Liver (tissue), 9 donors: ENCODE results near the gene COPS9. TPM values are rescaled to one million over a fixed set of nuclear protein-coding genes. Genes with fewer than 3 reads are reported as not detected.

Experiments
- DNase-seq: peaks from one replicate; pipeline ENCODE4 v3.0.0-alpha.2; 2017; ENCODE audit warnings: low spot score
- H3K27ac ChIP-seq, 2 donors: one replicate each; pipeline ENCODE4 v1.7.0; 2013; ENCODE audit warnings: inconsistent platforms in 2 of 2, low read length in 2 of 2, control low read depth in 1 of 2, low read depth in 1 of 2, mild to moderate bottlenecking in 1 of 2
- H3K27me3 ChIP-seq, 4 donors: one replicate each; pipeline versions ENCODE4 v1.6.1 to v1.7.0; 2013; ENCODE audit warnings: low read length in 3 of 4, inconsistent platforms in 1 of 4, mild to moderate bottlenecking in 1 of 4, moderate library complexity in 1 of 4; ENCODE audit not compliant: control insufficient read depth in 4 of 4, insufficient read depth in 4 of 4
- H3K36me3 ChIP-seq, 4 donors: one replicate each; pipeline versions ENCODE4 v1.6.1 to v1.7.0; 2013; ENCODE audit warnings: low read length in 3 of 4, mild to moderate bottlenecking in 3 of 4, low read depth in 1 of 4, moderate library complexity in 1 of 4; ENCODE audit not compliant: control insufficient read depth in 4 of 4, insufficient read depth in 3 of 4
- H3K4me1 ChIP-seq, 4 donors: one replicate each; pipeline versions ENCODE4 v1.6.1 to v1.7.0; 2013; ENCODE audit warnings: low read length in 3 of 4, mild to moderate bottlenecking in 3 of 4, moderate library complexity in 1 of 4; ENCODE audit not compliant: control insufficient read depth in 4 of 4, insufficient read depth in 4 of 4
- H3K4me3 ChIP-seq, 3 donors: one replicate each; pipeline versions ENCODE4 v1.6.1 to v1.7.0; 2013; ENCODE audit warnings: low read length in 3 of 3, control low read depth in 1 of 3, low read depth in 1 of 3, mild to moderate bottlenecking in 1 of 3
- H3K9ac ChIP-seq, 2 donors: one replicate each; pipeline ENCODE4 v1.7.0; 2013; ENCODE audit warnings: low read length in 2 of 2, mild to moderate bottlenecking in 2 of 2, moderate library complexity in 2 of 2, control low read depth in 1 of 2, low read depth in 1 of 2
- H3K9me3 ChIP-seq, 4 donors: one replicate each; pipeline versions ENCODE4 v1.6.1 to v1.7.0; 2013; ENCODE audit warnings: low read length in 3 of 4; ENCODE audit not compliant: control insufficient read depth in 4 of 4
- CTCF ChIP-seq: fragments of 150-350 bp; IDR thresholded peaks from 2 replicates; pipeline ENCODE4 v1.5.1; 2017; ENCODE audit warnings: improper control_type of control experiment, low read depth, low read length; ENCODE audit not compliant: missing input control
- EGR1 ChIP-seq, 2 donors: IDR thresholded peaks; 2 replicates each; pipeline ENCODE4 v1.6.1; 2016 to 2018; ENCODE audit warnings: antibody characterized with exemption in 2 of 2, low read depth in 2 of 2
- FOXA1 ChIP-seq: IDR thresholded peaks from 2 replicates; pipeline ENCODE4 v1.6.1; 2016; ENCODE audit warnings: antibody characterized with exemption
- GABPA ChIP-seq, 2 donors: IDR thresholded peaks in 1 of 2; conservative IDR thresholded peaks in 1 of 2; 2 replicates each; pipeline ENCODE4 v1.6.1; 2016; ENCODE audit warnings: antibody characterized with exemption in 2 of 2, mild to moderate bottlenecking in 1 of 2, moderate library complexity in 1 of 2
- HNF4A ChIP-seq, 2 donors: conservative IDR thresholded peaks; 2 replicates each; pipeline ENCODE4 v1.6.1; 2016; ENCODE audit warnings: antibody characterized with exemption in 2 of 2, mild to moderate bottlenecking in 2 of 2
- HNF4G ChIP-seq: IDR thresholded peaks from 2 replicates; pipeline ENCODE4 v1.6.1; 2016; ENCODE audit warnings: antibody characterized with exemption
- MAX ChIP-seq: IDR thresholded peaks from 2 replicates; pipeline ENCODE4 v1.6.1; 2016; ENCODE audit warnings: antibody characterized with exemption
- NR2F2 ChIP-seq: IDR thresholded peaks from 2 replicates; pipeline ENCODE4 v1.6.1; 2016; ENCODE audit warnings: antibody characterized with exemption
- RAD21 ChIP-seq, 2 donors: IDR thresholded peaks; 2 replicates each; pipeline ENCODE4 v1.6.1; 2016; ENCODE audit warnings: antibody characterized with exemption in 2 of 2, mild to moderate bottlenecking in 2 of 2
- RXRA ChIP-seq, 2 donors: IDR thresholded peaks; 2 replicates each; pipeline ENCODE4 v1.6.1; 2017 to 2018; ENCODE audit warnings: antibody characterized with exemption in 2 of 2, mild to moderate bottlenecking in 1 of 2
- SP1 ChIP-seq: IDR thresholded peaks from 2 replicates; pipeline ENCODE4 v1.6.1; 2018; ENCODE audit warnings: antibody characterized with exemption, mild to moderate bottlenecking
- YY1 ChIP-seq: IDR thresholded peaks from 2 replicates; pipeline ENCODE4 v1.6.1; 2016; ENCODE audit warnings: antibody characterized with exemption, mild to moderate bottlenecking
- WGBS: extraction: QIAGEN DNeasy Blood & Tissue Kit; methylation state at CpG from one replicate; pipeline ENCODE4 v1.1.7; 2013; 5-methylcytosine and 5-hydroxymethylcytosine counted together
- polyA plus RNA-seq, 2 donors: library from polyadenylated mRNA; stranded (reverse) in 1 of 2; unstranded in 1 of 2; fragments of 200-250 nt in 1 of 2; fragments of >200 nt in 1 of 2; fragmentation: Nextera tagmentation in 1 of 2; extraction: Ambion mirVana in 1 of 2; gene quantifications; one replicate each; pipeline versions ENCODE4 v1.2.1 to v1.2.3, GENCODE V29; 2013 to 2015
- total RNA-seq, 2 donors: library from RNA; depleted of rRNA; stranded (reverse); fragments of >200 nt; gene quantifications; one replicate each; pipeline ENCODE4 v1.2.3, GENCODE V29; 2014
- TF ChIP-seq, protein P1 (sequence below): IDR thresholded peaks from 2 replicates; pipeline ENCODE4 v1.6.1; 2016; ENCODE audit warnings: antibody characterized with exemption, mild to moderate bottlenecking
- TF ChIP-seq, protein P2 (sequence below): IDR thresholded peaks from 2 replicates; pipeline ENCODE4 v1.6.1; 2016; ENCODE audit warnings: antibody characterized with exemption
- TF ChIP-seq, protein P3 (sequence below): IDR thresholded peaks from 2 replicates; pipeline ENCODE4 v1.6.1; 2016; ENCODE audit warnings: antibody characterized with exemption
- donor health status: healthy.
- donor health status: healthy.
- donor health status: healthy.
- donor health status: healthy.
- donor health status: healthy.

Gene COPS9
- total and polyA plus RNA-seq, 4 donors: 12.9 to 138 (median 79.6) TPM

GRCh38 chr2:240140920-240141319 is 4.8 kb upstream of the COPS9 start (continued):
- TF ChIP-seq, protein P1, sequence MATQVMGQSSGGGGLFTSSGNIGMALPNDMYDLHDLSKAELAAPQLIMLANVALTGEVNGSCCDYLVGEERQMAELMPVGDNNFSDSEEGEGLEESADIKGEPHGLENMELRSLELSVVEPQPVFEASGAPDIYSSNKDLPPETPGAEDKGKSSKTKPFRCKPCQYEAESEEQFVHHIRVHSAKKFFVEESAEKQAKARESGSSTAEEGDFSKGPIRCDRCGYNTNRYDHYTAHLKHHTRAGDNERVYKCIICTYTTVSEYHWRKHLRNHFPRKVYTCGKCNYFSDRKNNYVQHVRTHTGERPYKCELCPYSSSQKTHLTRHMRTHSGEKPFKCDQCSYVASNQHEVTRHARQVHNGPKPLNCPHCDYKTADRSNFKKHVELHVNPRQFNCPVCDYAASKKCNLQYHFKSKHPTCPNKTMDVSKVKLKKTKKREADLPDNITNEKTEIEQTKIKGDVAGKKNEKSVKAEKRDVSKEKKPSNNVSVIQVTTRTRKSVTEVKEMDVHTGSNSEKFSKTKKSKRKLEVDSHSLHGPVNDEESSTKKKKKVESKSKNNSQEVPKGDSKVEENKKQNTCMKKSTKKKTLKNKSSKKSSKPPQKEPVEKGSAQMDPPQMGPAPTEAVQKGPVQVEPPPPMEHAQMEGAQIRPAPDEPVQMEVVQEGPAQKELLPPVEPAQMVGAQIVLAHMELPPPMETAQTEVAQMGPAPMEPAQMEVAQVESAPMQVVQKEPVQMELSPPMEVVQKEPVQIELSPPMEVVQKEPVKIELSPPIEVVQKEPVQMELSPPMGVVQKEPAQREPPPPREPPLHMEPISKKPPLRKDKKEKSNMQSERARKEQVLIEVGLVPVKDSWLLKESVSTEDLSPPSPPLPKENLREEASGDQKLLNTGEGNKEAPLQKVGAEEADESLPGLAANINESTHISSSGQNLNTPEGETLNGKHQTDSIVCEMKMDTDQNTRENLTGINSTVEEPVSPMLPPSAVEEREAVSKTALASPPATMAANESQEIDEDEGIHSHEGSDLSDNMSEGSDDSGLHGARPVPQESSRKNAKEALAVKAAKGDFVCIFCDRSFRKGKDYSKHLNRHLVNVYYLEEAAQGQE: no peak

GRCh38 chr2:240140511-240140910 is 4.4 kb upstream of the COPS9 start, which contains the start of gene OTOS:
Gene OTOS (minus strand): TSS chr2:240140658. CDS start chr2:240140326, 332 bp downstream.
- peaks cover 0 to 2% (median 0%) of the 10 kb centered on the region in 4 donors for H3K27me3 ChIP-seq
- TF ChIP-seq FOXA1 (no peak), MAX (no peak), HNF4G (no peak), EGR1 (IDR thresholded peaks at IDR 0.05; ENCODE audit: low read depth in 2 of 2) (no peak), CTCF (no peak), GABPA (IDR thresholded peaks at IDR 0.05 in 1 of 2, conservative IDR thresholded peaks at IDR 0.05 in 1 of 2) (no peak), NR2F2 (no peak), RXRA (IDR thresholded peaks at IDR 0.05) (no peak), YY1 (no peak), HNF4A (conservative IDR thresholded peaks at IDR 0.05) (no peak), SP1 (no peak), RAD21 (IDR thresholded peaks at IDR 0.05) (no peak)
- TF ChIP-seq, protein P2, sequence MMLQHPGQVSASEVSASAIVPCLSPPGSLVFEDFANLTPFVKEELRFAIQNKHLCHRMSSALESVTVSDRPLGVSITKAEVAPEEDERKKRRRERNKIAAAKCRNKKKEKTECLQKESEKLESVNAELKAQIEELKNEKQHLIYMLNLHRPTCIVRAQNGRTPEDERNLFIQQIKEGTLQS: no peak
- TF ChIP-seq, protein P1: no peak
- TF ChIP-seq, protein P3, sequence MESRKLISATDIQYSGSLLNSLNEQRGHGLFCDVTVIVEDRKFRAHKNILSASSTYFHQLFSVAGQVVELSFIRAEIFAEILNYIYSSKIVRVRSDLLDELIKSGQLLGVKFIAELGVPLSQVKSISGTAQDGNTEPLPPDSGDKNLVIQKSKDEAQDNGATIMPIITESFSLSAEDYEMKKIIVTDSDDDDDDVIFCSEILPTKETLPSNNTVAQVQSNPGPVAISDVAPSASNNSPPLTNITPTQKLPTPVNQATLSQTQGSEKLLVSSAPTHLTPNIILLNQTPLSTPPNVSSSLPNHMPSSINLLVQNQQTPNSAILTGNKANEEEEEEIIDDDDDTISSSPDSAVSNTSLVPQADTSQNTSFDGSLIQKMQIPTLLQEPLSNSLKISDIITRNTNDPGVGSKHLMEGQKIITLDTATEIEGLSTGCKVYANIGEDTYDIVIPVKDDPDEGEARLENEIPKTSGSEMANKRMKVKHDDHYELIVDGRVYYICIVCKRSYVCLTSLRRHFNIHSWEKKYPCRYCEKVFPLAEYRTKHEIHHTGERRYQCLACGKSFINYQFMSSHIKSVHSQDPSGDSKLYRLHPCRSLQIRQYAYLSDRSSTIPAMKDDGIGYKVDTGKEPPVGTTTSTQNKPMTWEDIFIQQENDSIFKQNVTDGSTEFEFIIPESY: no peak
- 43% methylated on average over 5 of the region's 5 CpGs for WGBS
- no peak for DNase-seq
- H3K4me1 ChIP-seq: peaks cover 0 to 9% (median 5%) of the 10 kb centered on the region in 4 donors
- H3K36me3 ChIP-seq: no peaks in the 10 kb centered on the region
- no peaks in the 10 kb centered on the region for H3K9me3 ChIP-seq
- no peak within 1 kb of the TSS for H3K27ac ChIP-seq
- no peak within 1 kb of the TSS for H3K4me3 ChIP-seq
- no peak within 1 kb of the TSS for H3K9ac ChIP-seq
